ENCODE measurements around the gene NSUN7. TPM values are rescaled to one million over a fixed set of nuclear protein-coding genes. Genes with fewer than 3 reads are reported as not detected.

Gene NSUN7
- total RNA-seq, 2 experiments from 2014 or later = 0.19 to 0.27 TPM

- intact Hi-C loops (cut with micrococcal nuclease) = loop anchor here (1.0 kb wide), 1 partner anchor 13 kb away; no protein-coding TSS in a partner anchor
- CTCF ChIA-PET = interaction anchor here (0.6 kb wide), 1 partner anchor 55 kb away, joined by 3 read pairs; no protein-coding TSS in a partner anchor
- DNase-seq = peak; percentile 62
- H3K4me3 Mint-ChIP-seq = peak overlapping the region; percentile 65
- peaks cover 3% of the 10 kb centered on the region for H3K4me1 Mint-ChIP-seq (ENCODE audit: low read depth)
- H3K36me3 Mint-ChIP-seq (ENCODE audit: low read depth) = no peaks in the 10 kb centered on the region
- H3K27ac Mint-ChIP-seq = no peak overlapping the region
- H3K27me3 Mint-ChIP-seq (ENCODE audit: low read depth) = peaks cover 50% of the 10 kb centered on the region
- no peaks in the 10 kb centered on the region for H3K9me3 Mint-ChIP-seq
These were observed 107.1 kb downstream of the NSUN7 start for GRCh38 chr4:40856840-40857362.

- Mint-ChIP-seq H3K9me3 (no peaks in the 10 kb centered on the region), H3K27me3 (ENCODE audit: low read depth) (peaks cover 47% of the 10 kb centered on the region), H3K27ac (no peak overlapping the region), H3K36me3 (ENCODE audit: low read depth) (no peaks in the 10 kb centered on the region), H3K4me1 (ENCODE audit: low read depth) (peaks cover 3% of the 10 kb centered on the region), H3K4me3 (no peak overlapping the region)
- DNase-seq = no peak
- intact Hi-C loops (cut with micrococcal nuclease) = no loop called here
- CTCF ChIA-PET = interaction anchor here (1.7 kb wide), 1 partner anchor 40 kb away, joined by 5 read pairs; no protein-coding TSS in a partner anchor
These were observed 108.2 kb downstream of the NSUN7 start for GRCh38 chr4:40857956-40858355.

- Mint-ChIP-seq H3K4me3 (no peak overlapping the region), H3K27ac (no peak overlapping the region), H3K4me1 (ENCODE audit: low read depth) (peaks cover 3% of the 10 kb centered on the region), H3K27me3 (ENCODE audit: low read depth) (peaks cover 39% of the 10 kb centered on the region), H3K9me3 (no peaks in the 10 kb centered on the region), H3K36me3 (ENCODE audit: low read depth) (no peaks in the 10 kb centered on the region)
- no peak for DNase-seq
- intact Hi-C loops (cut with micrococcal nuclease) = no loop called here
- CTCF ChIA-PET = interaction anchor here (0.6 to 1.7 kb wide), 2 partner anchors 39 to 75 kb away, joined by 3 to 5 read pairs; no protein-coding TSS in a partner anchor
These were observed 109.2 kb downstream of the NSUN7 start for GRCh38 chr4:40858962-40859361.

Other genes starting within 250 kb of the NSUN7 start
- gene RBM47, start 120.1 kb upstream of the NSUN7 start, total RNA-seq = 1 to 10 TPM; 1.1 to 1.7 TPM